Measurements from ENCODE around the gene COA8.

COA8 gene

DNA sequence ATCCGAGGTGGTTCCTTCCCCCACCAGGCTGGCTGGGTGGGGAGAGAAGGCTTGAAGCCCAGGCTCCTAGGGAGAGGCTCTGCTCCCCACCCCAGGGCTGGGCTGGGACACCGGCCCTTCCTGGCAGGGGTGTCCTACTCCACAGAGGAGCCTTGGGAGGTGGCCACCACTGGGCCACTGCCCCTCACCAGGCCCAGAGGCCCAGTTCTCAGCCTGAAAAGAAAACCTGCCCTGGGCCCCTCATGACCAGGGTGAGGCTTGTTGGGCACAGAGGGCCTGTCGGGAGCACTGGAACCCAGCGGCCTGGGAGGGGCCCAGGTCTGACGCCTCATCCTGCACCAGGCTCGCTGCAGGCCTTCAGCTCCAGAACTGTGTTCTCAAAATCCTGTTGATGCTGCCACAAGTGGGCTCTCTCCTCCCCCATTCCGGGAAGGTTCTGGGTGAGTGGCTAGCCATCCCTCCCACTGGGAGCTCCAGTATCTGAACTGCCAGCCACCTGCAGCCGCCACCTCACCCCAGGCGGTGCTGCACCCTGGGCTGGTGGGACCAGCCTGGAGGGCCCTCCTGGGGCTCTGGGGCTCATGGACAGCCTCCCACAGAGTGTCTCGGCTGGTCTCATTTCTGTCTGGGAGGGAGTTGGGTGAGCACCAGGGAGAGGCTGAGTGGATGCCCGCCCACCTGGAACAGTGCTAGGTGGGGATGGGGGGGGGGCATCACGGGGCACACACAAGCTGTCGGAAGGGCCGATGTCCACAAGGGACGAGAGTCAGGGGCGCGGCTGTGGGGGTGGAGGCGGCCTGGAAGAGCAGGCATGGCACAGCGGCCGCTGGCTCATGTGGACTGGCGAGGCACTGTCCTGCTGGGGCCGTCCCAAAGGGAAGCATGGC is 12.1 kb upstream of the COA8 start:
- DNase-seq: no peak

DNA sequence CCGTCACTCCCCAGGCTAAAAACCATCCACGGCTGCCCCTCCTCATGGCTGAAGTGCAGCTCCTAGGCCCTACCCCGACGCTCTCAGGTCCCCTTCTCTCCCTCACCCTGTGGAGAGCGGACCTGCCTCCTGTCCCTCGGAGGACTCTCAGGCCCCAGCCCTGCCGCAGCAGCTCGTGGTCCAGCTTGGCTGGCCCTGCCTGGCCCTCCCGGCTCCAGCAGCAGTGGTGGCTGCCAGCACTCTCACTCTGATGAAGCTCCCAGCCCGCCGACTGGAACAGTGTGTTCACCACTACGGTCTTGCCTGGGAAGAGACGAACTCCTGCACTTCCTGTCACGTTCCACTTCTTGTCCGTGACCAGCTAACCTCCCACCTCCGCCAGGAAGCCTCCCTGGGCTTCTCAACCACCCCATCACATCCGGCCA is 11.4 kb upstream of the COA8 start:
- DNase-seq: no peak

DNA sequence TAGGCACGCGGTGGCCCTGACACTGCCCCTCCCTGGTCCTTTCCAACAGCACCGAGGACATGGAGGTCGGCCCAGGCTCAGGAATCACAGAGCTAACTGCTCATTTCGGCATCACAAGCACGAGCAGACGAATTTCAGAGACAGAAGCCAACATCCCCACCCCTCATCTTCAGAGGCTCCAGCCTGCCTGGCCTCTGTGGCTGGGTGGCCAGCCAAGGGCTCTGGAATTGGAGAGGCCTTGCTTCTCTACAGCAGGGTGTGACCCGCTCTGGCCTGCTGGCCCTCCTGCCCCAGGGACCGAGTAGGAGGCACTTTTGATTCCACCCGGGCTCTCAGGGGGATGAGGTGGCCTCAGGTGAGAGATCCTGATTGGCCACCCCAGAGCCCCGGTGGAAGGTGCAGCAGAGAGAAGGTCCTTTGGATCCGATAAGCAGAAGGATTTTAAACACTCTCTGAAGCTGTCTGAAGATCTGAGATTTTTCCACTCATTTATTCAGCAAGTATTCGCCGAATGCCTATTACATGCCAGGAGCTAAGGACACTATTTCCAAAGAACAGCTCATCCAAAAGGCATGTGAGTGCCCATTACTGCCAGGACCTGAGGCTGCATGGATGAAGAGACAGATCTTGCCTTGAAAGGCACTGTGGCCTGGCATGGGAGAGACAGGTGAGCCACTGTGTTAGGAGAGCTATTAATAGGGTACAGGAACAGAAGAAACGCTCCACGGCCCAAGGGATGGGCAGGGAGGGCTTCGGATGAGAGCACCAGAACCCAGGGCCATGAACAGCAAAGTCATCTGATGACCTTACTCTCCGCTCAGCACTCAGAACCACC is 10.5 kb upstream of the COA8 start:
- no peak for DNase-seq

DNA sequence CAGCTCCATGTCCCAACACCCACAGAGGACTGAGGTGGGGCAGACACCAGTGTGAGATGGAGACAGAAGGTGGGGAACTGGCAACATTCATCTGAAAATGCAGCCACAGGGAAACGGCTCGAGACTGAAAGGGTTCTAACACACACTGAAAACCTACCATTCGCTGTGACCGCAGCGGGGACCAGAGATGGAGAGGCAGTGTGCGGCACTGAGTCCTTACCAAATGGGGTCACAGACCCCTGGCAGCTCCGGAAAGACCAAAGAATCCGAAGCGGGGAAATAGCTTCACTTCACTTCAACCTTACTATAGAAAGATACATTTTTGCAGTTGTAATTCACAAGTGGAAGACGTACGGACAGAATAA is 9.9 kb upstream of the COA8 start:
- no peak for DNase-seq

DNA sequence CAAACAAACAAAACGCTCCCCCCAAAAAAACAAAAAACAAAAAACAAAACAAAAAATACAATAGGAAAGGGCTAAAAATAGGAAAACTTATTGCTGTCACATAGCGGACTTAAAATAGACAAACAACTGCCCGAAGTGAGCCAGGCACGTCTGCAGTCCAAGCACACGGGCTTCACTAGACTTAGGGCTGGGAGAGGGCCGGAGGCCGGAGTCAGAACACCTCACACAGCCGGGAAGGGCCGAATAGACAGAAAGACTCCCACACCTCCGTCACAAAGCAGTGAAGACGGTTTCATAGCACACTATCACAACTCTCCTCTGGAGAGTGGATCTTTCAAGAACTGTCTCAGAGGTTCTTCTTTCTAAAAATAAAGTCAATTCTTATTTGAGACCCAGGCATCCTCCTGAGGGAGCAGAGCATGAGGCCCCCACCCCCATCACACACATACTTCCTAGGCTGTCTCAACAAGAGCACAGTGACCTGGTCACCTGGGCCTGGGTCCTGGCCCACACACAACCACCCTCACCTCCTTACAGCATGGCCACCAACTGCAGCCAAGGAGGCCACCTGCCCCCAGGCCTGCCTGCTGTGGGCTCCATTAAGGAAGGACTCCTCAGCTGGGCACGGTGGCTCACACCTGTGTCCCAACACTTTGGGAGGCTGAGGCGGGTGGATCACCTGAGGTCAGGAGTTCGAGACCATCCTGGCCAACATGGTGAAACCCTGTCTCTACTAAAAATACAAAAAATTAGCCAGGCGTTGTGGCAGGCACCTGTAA is 7.0 kb upstream of the COA8 start:
- no peak for DNase-seq

DNA sequence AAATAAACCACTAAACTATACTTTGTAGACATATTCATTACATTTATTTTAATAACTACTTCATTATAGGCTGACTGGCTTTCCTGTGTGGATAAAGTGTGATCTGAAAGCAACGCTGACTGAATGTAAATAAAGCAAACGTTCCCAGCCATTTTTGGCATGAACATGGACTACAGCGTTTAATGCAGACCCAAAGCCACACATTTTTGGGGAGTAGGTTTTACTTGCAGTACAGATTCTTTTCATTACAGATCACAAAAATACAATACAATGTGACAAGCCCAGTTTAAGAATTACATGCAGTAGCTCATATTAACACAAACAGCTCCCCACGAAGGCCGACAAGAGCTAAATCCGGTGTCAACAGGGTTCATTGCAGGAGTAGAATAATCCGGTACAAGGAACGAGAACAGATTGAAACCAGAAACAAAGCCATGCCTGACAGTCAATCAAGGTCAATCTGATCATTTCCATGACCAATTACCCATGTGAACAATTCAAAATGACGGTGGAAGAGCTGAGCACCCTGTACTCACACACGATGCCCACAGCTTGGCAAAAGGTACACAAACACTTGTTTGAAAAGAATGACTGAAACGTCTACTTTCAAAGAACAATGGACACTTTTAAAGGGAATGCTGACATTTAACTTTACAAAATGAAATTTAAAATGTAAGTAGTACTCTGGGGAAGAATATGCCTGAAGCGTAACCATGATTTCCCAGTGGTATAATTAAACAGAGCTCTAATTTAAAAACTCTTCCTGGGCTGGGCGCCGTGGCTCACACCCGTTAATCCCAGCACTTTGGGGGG is 5.6 kb upstream of the COA8 start:
- no peak for DNase-seq

DNA sequence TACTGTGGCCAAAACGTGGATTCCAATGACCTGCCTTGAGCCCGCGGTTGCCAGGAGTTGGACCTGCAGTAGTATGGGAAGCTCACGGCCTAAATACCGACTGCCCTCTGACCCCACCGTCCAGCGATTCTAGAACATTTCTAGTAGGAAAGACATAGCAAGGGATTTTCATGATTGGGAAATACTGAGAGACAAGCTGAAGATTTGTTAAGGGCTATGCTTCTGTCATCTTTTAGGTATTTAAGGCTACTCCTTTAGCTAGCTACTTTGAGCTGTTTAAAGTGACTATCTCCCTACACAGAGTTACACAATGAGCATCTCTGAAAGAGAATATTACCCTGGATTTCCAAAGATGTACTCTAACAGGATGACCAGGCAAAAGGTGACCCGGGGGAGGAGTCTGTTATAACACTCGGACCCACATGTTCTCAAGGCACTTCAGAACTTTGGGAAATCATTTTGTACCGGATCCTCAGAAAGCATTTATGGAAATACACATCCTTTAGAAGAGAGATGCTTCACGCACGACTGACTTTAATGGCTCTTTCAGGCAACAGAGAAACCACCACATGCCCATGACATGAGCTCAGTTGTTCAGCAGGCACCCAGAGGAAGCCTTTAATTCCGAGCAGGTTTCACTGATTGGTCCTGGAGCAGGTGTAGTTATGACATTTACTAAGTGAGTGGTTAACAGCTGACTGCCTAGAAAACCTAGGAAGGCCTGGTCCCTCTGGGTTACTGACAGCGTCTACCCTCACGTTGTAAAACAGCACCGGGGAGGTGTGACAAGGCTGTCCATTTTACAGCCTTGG is 4.5 kb upstream of the COA8 start:
- no peak for DNase-seq

DNA sequence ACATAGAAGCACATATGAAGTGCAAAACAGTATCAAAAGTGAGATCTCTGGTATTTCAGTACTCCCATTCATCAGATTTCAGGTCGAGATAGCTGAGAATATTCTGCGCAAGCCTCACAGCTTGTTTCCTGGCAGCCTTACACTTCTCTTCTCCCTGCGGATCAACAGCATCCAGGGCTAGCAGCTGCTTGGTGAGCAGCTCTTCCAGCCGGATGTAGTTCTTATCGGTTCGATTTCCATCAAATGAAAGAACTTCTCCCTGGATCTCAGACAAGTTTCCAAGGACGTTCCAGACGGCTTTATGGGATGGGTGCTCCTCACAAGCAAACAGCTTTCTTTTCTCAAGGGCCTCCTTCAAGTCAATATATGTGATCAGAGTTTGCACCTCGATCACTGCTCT is 3.0 kb upstream of the COA8 start:
- DNase-seq: no peak

DNA sequence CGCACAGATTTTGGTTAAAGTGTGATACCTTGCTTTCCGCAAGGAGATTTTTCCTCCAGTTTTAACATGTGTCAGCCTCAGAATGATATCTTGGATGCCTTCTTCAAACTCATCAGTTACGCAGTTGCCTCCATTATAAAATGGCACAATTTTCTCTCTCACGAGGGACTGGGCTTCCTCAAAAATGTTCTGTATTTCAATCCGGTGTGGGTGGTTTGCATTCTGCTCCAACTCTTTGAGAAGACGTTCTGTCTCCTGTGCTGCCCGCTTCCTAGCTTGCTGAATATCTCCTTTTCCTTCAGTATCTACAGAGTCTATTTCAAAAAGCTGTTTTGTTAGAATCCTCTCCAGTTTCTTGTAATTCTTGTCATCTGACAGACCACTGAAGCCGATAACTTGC is 2.1 kb upstream of the COA8 start:
- DNase-seq: no peak

DNA sequence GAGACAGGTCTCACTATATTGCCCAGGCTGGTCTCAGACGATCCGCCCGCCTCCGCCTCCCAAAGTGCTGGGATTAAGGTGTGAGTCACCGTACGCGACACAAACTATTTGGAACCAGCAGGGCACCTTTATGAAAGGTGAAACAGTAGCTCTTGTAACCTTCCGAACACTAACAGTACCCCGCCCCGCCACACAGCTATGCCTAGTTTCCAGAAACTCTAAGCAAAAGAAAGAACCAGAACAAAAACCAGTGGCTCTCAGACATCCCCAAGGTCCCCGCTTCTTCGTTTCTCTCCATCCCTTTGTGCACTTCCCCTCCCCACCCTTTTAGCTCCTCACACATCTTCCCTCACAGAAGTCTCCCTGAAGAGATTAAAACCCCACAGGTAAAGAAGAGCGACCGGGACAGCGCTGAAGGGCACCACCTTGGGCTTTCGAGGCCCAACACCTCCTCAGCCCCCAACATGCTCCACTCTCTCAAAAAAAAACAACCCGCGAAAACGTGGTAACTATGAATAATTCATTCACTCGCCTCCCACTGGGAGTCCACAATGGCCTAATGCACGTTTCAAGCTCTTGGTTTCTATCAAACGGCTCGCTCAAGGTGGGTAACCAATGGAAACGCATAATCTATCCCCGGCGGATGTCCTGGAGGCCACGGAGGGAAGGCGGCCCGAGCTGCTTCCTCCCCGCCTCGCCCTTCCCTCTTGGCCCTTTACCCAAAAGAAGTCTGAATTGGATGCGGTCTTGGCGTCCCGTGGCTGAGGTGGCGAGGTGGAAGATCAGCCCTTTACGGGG is 1.2 kb upstream of the COA8 start:
- DNase-seq: no peak

DNA sequence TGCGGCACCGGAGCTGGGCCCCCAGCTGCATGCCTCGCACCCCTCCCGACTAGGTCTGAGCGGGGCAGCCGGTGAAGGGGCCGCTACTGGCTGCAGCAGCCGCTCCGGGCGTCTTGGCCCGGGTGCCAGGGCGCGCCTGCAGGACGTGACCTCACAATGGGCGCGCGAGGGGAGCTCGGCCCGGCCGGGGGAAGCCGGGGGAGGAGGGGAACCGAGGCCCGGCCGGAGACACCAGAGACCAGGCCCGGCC is 656 bp upstream of the COA8 start:
- no peak for DNase-seq

DNA sequence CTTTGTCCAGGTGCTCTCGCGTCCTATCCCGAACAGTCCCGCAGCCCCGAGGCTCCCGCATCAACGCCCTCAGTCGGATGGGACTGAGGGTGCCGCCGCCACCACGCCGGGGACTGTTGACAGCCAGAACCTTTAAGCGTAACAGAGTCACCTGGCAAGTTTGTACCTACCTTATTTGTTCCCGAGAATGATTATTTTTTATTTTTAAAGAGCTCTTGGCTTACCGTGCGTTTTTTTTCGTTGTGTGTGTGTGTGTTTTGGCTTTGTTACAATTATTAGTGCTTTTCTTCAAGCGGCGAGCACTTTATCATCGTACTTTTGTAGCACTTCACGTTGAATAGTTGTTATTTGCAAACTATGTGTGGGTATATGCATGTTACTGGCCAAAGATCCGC is 463 bp downstream of the COA8 start:
- no peak for DNase-seq

DNA sequence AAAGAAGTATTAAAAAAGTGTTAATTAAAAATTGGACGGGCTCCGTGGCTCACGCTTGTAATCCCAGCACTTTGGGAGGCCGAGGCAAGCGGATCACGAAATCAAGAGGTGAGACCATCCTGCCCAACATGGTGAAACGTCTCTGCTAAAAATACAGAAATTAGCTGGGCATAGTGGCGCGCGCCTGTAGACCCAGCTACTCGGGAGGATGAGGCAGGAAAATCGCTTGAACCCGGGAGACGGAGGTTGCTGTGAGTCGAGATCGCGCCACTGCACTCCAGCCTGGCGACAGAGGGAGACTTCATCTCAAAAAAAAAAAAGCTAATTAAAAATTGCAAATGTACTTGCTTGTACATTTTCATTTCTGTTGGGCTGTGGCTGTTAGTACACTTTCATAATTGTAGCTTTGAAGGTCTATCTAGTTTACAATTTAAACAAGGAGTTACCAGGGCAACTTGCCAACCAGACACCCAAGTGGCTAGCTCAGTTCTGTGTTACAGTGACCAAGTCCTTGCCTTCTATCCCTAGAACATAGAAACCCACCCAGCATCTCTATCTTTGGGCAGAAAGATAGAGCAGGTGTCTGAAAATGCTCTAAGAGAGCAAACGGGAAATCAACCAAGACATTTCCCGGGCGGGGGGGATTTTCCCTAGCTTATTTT is 1.2 kb downstream of the COA8 start:
- no peak for DNase-seq

DNA sequence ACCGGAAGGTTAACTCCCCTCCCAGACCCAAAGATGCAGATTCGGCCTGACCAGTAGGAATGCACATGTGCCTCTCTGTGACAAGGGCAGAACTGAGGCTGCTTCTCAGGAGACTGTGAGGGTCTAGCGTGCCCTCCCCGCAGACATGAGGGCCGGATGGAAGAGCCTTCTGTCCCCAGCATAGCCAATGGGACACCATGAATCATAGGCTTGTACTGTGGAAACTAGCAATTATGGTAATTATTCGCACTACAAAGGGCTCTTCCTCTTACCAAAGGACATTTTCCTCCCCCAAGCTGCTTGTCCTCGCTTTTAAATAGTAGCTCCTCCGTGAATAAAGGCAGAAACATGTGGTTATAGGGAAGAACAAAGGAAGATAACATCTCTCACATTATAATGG is 6.2 kb downstream of the COA8 start:
- no peak for DNase-seq

DNA sequence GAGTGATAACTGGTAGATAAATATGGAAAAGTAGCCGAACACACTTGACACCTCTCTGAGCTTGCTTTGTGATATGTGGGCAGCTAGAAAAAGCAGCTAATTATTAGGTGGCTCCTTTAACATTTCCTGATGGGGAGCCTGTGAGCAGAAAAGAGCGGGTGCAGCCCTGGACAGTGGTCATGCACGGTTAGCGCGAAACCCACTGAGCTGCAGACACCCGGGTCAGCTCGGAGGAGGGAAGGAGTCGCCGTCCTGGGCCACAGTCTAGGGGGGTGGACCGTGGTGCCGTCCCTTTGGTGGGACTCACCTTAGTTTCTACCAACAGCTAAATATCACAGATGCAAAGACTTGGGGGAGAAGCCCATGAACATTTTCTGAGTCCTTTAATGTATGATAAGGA is 6.6 kb downstream of the COA8 start:
- no peak for DNase-seq

DNA sequence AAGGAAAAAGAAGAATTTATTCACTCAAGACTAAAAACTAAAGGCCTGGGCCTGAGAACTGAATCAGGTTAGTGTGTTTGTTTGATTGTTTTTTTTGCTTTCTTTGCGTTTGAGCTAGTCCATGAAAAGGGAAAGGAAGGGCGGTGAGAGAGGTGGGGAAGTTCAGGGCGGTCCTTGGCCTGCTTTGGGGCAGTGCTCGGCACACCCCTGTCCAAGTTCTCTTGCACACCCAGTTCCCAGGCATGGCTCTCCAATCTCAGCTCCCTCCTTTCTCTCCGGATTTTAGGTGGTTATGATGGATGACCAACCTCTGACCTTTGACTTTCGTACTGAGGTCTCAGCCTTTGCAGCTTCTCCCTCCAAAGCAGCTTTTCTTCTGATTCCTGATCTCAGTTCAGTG is 11.3 kb downstream of the COA8 start:
- no peak for DNase-seq

DNA sequence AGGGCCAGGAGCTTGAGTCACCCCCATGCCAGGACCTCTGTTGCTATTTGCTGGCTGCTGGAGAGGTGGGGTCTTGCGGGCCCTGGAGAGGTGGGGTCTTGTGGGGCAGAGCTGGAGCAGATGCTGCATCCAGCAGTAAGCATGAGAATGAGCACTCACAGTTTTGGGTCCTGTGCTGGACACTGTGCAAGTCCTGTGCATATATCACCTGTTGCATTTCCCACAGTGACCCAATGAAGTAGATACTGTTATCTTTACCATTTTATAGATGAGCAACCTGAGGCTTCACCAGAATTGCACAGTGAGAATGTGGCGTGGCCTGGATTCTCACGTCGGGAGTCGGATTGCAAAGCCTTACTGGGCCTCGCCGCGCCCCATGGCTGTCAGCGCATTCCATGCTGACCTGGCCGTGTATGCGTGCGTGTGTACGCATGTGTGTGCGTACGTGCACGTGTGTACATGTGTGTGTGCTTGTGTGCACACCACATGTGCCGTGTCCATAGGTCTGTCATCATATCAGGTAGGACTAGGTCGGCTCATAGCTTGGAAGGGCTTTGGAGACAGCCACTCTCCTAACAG is 12.0 kb downstream of the COA8 start:
- DNase-seq: no peak

DNA sequence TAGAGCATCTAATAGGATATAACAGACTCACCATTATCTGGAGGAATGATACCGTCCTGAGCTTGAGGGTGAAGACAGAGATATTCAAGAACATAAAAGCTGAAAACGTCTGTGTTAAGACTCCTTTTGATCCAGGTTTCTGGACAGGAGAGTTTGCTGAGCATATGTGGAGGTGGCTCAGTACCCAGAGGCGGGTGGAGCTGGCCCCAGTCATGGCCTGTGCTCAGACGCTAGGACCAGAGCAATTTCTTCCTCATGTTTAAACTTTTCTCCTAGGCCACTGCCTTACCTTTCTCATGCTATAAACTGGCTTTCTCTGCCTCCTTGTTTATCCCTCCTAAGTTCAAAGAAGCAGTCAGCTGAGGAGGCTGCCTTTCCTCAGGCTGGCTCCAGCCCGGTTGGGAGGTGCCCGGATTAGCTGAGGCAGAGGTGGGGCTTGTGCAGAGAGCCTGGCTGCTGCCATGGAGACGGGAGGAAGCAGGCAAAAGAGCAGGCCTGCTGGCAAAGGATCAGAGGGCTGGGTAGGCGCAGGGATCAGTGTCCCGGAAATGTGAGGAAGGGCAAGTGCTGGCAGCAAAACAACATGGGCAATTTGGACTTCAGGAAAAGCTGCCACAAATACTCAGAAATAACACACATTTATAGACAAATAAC is 13.7 kb downstream of the COA8 start:
- DNase-seq: peak; percentile 94

DNA sequence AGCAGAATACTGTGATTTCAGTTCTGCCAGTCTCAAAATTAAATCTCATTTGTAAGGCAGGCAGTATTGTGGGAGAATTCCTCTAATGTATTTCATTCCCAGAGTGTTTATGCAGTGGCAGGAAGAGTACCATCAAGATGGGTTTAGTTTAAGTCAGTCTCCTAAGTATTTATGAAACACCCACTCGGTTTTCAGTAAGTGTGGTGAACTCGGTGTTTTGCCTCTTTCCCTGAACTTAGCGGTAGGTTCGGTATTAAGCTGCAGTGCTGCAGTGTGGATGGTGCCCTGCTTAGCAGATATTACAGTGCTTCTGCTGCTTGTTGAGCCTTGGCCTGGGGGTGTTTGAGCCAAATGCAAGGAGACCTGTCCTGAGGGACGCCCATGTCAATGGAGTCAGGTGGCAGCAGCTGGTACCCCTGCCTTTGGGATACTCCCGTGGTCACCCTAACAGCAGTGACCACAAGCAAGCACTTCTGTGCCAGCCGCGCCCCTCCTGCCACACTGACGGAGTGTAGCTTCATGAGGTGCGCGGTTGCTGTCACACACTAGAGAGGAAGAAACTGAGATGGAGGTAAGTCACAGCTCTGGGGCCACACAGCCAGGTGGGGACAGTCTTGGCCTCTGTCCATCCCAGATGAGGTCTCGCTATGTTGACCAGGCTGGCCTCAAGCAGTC is 15.8 kb downstream of the COA8 start:
- DNase-seq: no peak

Data from NCI-H1694 treated with DMSO at 0.1 percent for 48 hours (cell line).